Stimulated activated CD4-positive, alpha-beta T cell treated with anti-CD3 and anti-CD28 coated beads, Interleukin-1b, Interleukin-23, amount 100 ng/mL, for 4 hours (primary cell): Measurements from ENCODE around the gene DHCR7.

Experiments used
- DNase-seq, 2 donors: peaks; one replicate each; pipeline ENCODE4 v3.0.0-alpha.2; 2020; ENCODE audit warnings: low read depth in 2 of 2

Gene DHCR7, protein sequence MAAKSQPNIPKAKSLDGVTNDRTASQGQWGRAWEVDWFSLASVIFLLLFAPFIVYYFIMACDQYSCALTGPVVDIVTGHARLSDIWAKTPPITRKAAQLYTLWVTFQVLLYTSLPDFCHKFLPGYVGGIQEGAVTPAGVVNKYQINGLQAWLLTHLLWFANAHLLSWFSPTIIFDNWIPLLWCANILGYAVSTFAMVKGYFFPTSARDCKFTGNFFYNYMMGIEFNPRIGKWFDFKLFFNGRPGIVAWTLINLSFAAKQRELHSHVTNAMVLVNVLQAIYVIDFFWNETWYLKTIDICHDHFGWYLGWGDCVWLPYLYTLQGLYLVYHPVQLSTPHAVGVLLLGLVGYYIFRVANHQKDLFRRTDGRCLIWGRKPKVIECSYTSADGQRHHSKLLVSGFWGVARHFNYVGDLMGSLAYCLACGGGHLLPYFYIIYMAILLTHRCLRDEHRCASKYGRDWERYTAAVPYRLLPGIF

DNA sequence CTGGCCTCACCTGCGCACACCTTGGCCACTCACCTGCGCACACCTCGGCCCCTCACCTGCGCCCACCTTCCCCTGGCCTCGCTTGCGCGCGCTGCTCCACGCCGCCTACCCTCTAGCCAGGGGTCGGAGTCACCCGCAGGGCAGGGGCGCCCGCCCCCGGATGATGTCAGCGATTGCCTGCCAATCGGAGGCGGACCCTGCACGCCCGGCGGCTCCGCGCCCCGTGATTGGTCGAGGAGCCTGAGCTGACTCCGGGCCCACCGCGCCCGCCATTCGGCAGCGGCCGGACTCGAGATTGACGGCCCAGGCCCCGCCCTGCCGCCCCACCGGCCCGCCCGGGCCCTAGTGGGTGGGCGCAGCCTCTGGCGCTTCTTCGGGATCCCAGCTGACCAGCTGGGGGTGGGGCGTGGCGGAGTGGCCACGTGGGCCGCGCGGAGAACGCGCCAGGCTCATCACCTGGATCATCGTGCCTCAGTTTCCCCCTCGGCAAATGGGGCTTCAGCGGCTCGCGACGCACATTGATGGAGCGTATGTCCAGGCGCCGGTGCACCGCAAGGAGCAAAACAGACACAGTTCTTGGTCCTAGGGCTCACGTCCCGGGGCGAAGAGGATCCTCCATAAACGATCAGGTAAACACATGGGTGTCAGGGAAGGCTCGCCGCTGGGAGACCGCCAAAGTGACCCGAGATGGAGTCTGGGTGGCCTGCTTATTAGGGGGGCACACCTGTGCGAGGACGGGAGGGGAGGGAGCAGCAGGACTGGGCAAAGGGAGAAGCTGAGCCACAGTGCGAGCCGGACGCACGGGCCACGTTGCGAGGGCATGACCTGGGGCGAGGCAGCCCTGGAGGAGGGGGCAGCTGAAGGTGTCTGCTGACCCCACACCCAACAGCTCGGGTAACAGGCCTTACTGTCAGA, at the start of gene DHCR7:
DHCR7 (minus strand) TSS at position 137 of the 915 bp plus-strand sequence. CDS start 3,441 bp downstream, outside the sequence.
- DNase-seq = peak; percentile 87 to 96

DNA sequence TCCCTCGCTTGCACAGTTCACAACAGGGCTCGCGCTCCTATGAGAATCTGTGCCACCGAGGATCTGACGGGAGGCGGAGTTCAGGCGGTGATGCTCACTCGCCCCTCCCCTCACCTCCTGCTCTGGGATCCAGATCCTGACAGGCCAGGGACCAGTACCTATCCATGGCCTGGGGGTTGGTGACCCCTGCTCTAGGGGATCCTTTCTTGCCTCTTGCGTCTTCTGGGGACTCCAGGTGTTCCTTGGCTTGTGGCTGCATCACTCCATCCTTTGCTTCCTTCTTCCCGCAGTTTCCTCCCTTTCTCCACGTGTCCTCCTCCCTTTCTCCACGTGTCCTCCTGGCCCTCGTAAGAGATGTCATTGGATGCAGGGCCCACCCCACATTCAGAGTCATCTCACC, 48.2 kb upstream of the DHCR7 start:
- no peak for DNase-seq

- no peak for DNase-seq
Observed at GRCh38 chr11:71495286-71496230, 47.4 kb upstream of the DHCR7 start.

DNA sequence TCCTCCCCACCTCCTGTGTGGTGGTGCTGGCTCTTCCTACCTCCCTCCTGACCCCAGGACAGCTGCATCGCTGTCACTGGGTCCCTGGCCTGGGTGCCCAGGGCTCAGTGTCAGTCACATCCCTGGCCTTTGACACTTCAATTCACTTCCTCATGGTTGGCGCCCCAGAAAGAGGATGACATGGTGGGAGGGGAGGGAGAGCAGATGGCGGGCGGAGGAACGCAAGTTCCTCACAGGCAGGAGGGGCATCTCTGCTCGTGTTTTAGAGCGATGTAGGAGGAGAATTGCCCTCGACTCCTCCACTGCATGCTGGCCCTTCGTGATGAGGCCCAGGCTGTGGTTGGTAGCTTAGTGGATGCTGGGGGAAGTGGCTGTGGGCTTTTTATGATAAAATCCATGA, 43.7 kb upstream of the DHCR7 start:
- DNase-seq = no peak

- no peak for DNase-seq
Observed at GRCh38 chr11:71491531-71491930, 43.3 kb upstream of the DHCR7 start.

DNA sequence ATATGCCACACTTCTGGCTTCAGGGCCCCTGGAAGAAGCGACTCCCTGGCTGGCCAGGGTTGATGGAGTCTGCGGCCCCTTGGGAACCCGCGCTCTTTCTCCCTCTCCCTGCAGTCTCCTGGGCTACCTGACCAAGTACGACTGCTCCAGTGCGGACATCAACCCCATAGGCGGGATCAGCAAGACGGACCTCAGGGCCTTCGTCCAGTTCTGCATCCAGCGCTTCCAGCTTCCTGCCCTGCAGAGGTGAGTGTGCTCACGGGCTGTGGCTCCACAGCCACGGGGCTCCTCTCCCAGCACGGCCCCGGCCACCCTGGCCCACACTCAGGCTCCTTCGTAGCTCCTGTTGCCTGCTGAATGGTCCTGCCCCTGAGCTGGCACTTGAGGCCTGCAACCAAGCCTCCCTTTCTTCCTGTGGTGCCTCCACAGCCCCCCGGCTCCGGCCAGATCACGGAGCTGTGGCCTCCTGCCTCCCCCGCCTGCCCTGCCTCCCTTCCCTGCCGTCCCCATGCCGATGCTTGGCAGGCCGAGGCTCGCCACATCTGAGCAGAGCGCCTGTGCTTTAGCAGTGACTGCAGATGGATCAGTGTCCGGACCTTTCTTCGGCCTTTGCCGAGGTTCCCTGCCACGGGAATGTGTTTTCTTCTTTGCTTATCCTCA, 42.7 kb upstream of the DHCR7 start:
- DNase-seq = no peak

GRCh38 chr11:71490044-71490730, 42.0 kb upstream of the DHCR7 start:
- no peak for DNase-seq

DNA sequence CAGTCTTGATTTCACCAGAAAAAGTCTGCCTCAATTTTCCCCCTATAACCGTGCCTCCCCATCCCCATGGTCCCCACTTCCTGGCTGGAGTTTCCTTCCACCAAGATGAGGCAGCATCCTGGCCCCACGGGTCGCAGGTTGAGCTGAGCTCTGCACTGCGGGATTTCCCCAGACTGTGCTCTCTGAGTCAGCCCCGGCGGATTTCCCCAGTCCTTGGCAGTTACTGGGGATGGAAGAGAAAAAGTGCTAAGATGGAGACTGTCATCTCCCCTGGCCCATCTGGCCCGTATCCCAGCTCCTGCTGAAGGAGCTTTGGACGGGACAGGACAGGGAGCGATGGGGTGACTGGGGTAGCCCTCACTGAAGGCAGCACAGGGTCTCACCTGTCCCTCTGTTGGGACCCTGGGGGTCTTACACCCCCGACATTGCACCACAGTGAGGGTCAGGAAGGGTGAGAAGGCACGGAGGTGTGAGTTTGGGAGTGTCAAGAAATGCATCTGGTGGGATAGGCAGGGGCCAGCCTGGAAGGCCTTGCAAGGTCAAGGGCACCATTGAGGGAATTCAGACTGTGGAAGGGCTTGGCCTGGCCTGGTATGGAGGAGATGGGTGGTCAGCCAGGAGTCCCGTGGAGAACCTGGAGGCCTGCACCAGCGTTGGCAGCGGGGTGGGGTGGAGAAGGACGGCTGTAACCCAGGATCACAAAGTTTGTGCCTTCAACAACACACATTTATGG, 41.3 kb upstream of the DHCR7 start:
- DNase-seq = peak in 1 of 2 donors; percentile 52

GRCh38 chr11:71488681-71489270, 40.6 kb upstream of the DHCR7 start:
- no peak for DNase-seq

GRCh38 chr11:71486320-71486719, 38.1 kb upstream of the DHCR7 start:
- DNase-seq = no peak

DNA sequence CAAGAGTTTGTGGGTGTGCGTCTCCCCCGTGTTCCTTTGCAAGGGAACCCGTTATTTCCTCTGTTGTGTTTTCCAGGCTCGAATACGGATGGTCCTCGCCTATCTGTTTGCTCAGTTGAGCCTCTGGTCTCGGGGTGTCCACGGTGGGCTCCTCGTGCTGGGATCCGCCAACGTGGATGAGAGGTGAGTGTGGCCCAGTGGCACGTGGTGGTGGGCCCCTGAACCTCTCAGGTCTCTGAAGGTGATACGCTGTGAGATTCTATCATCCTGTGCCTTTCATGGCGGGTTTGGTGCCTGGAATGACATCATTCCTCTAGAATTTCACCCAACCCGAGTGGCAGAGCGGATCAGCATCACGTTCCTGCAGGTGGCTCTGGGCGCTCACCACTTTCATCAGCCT, 37.3 kb upstream of the DHCR7 start:
- no peak for DNase-seq

DNA sequence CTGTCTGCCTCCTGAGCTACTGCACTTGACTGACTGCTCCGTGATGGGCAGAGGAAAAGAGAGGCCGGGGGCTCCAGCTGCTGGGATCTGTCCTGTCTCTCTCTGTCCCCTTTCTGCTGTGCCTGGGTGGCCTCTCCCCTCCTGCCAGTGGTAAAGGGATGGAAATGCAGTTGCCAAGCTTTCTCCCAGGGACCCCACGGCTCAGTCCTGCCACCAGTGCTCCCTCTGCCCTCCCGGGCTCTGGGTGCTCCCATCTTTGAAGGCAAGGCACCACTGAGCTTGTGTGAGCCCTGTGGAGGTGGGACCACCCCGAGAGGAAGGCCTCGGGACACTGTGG, 36.8 kb upstream of the DHCR7 start:
- DNase-seq = no peak

DNA sequence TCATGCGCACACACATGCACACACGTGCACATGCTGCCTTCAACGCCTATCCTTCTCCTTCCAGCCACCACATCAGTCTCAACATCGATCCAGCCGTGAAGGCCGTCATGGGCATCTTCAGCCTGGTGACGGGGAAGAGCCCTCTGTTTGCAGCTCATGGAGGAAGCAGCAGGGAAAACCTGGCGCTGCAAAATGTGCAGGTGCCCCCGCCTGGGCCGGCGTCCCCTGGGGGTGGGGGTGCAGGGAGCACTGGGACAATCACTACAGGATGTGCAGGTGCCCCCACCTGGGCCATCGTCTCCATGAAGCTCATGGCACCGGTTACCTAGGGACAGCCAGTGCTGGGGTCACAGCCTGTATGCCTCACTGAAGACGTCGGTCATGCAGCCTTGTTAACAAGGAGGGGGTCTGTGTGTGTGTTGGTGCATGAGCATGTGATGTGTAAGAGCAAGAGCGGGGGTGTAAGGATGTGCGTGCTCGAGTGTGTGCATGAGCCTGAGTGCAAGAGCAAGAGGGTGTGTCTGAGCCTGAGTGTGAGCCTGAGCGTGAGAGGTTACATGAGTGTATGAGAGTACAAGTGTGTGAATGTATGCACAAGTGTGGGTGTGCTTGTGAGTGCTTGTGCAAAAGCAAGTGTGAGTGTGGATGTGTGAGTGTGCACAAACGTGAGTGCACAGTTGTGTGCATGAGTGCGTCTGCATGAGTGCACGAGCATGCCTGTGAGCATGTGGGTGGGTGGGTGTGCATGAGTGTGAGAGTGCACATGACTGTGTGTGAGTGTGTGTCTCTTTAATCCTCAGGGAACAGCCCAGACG, 36.3 kb upstream of the DHCR7 start:
- DNase-seq = no peak

DNA sequence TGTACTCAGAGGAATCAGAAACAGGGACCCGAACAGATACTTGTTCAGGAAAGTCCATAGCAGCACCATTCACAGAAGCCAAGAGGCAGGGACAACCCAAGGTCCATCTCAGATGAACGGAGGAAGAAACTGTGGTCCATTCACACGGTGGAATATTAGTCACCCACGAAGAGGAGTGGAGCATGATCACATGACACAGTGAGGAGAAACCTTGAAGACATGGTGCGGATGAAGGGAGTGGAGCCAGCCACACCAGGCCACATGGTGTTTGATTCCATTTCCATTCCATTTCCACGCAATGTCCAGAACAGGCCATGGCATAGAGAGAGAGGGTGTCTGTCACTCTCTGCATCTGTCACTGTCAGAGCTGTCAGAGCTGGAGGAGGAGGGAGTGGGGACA, 35.5 kb upstream of the DHCR7 start:
- DNase-seq = no peak

DNA sequence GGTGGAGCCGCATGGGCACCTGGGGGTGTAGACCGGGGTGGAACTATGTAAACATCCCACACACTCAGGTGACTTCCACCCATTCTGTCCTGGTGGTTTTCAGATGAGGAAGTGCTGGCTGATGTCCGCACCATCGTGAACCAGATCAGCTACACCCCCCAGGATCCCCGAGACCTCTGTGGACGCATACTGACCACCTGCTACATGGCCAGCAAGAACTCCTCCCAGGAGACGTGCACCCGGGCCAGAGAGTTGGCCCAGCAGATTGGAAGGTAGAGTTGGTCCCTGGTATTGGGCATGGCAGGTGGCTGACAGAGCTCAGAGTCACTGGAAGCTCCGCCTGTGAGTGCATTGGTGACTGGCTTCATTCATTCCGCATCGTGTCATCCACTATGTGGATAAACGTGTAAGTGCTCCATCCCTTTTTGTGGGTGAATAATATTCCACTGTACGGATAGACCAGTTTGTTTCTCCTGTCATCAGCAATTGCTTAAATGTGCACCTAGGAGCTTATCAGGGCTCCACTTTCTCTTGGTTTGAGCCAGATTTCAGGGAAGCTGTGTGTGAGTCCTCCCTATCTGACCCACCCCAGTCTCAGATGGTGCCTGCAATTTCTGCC, 34.7 kb upstream of the DHCR7 start:
- DNase-seq = no peak

GRCh38 chr11:71482216-71482615, 34.0 kb upstream of the DHCR7 start:
- no peak for DNase-seq

DNA sequence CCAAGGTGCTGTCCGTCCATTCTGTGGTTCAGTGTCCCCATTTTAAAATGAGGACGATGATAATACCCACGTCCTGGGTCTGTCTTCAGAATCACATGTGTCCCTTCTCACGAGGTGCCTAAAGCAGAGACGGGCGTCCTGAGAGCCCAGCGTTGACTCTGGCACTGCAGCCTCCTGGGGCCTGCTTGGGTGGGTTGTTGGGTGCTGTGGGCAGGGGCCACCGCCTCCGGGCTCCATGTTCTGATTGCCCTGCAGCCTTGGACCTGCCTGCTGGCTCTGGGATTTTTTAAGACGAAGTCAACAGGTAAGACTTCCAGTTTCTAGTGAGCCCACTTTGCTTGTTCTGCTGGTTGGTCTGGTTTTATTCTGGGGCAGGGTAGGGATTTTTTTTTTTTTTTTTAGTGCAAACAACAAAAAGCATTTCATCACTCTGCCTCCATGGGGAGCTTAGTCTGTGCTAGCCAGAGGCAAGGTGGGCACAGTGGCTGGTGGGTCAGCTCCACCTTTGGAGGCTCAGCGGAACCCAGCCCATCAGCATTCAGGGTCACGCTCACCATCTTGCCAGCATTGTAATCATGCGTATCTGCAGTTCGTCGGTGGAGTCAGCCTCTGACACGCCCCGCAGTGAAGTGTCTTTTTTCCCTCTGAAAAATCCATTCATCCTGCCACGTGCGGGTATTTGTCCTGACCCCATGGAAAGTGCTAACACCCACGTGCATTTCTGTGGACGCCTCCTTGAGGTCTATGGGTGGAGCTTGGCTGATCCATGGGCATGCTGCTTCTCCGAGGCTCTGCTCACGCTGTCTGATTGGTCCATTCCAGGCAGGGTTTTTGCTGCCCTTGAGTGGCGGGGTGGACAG, 33.1 kb upstream of the DHCR7 start:
- DNase-seq = no peak
